AG10803 (cell line): ENCODE measurements around the gene ZNF491.

ENCODE experiments used
- DNase-seq: peaks from one replicate; pipeline ENCODE4 v3.0.0; 2010; ENCODE audit warnings: low read depth
- H3K4me3 ChIP-seq: 2 replicates; pipeline ENCODE4 v1.5.1; 2011; ENCODE audit warnings: mild to moderate bottlenecking, low read length, control low read depth
- CTCF ChIP-seq: conservative IDR thresholded peaks from 2 replicates; pipeline ENCODE4 v1.5.1; 2011; ENCODE audit warnings: mild to moderate bottlenecking, low read length, control low read depth, inconsistent platforms

The ZNF491 gene

GRCh38 chr19:11781295-11782057 lies 16.8 kb upstream of the ZNF491 start:
- H3K4me3 ChIP-seq, result no peak overlapping the region
- DNase-seq, result no peak
- no peak for TF ChIP-seq CTCF

GRCh38 chr19:11783767-11784166 lies 14.6 kb upstream of the ZNF491 start:
- TF ChIP-seq CTCF, result no peak
- no peak overlapping the region for H3K4me3 ChIP-seq
- DNase-seq, result no peak

- no peak for DNase-seq
- TF ChIP-seq CTCF, result no peak
- no peak overlapping the region for H3K4me3 ChIP-seq
Measured at GRCh38 chr19:11784356-11784755, 14.0 kb upstream of the ZNF491 start.

- TF ChIP-seq CTCF, result no peak
- no peak for DNase-seq
- no peak overlapping the region for H3K4me3 ChIP-seq
Measured at GRCh38 chr19:11787536-11787935, 10.8 kb upstream of the ZNF491 start.

- TF ChIP-seq CTCF, result no peak
- DNase-seq, result no peak
- H3K4me3 ChIP-seq, result no peak overlapping the region
Measured at GRCh38 chr19:11792942-11793341, 5.4 kb upstream of the ZNF491 start.

GRCh38 chr19:11797491-11797890 lies 832 bp upstream of the ZNF491 start:
- TF ChIP-seq CTCF, result peak; percentile 84
- H3K4me3 ChIP-seq, result no peak overlapping the region
- DNase-seq, result peak; percentile 90

- DNase-seq, result no peak
- no peak for TF ChIP-seq CTCF
- no peak overlapping the region for H3K4me3 ChIP-seq
Measured at GRCh38 chr19:11806354-11807098, 8.2 kb downstream of the ZNF491 start.
